ENCODE data around the gene FAIM.

Gene FAIM

GRCh38 chr3:138598534-138598933 lies 10.0 kb upstream of the FAIM start:
- no peak for TF ChIP-seq CTCF (IDR thresholded peaks at IDR 0.05)

- TF ChIP-seq CTCF (IDR thresholded peaks at IDR 0.05), result no peak
Observed at GRCh38 chr3:138600100-138600745, 8.3 kb upstream of the FAIM start.

- TF ChIP-seq CTCF (IDR thresholded peaks at IDR 0.05), result no peak
Observed at GRCh38 chr3:138609898-138610266, 1.3 kb downstream of the FAIM start.

GRCh38 chr3:138615462-138615861 lies 6.9 kb downstream of the FAIM start:
- no peak for TF ChIP-seq CTCF (IDR thresholded peaks at IDR 0.05)

GRCh38 chr3:138620431-138620830 lies 11.9 kb downstream of the FAIM start:
- TF ChIP-seq CTCF (IDR thresholded peaks at IDR 0.05), result no peak

GRCh38 chr3:138624518-138624917 lies 15.9 kb downstream of the FAIM start:
- TF ChIP-seq CTCF (IDR thresholded peaks at IDR 0.05), result no peak

- TF ChIP-seq CTCF (IDR thresholded peaks at IDR 0.05), result no peak
Observed at GRCh38 chr3:138625707-138626365, 17.3 kb downstream of the FAIM start.

Measured in LNCAP (cell line).